Ovary (tissue), 3 donors: ENCODE results near the gene ZBTB25.

Experiments
- EP300 ChIP-seq: sonication (generic); formaldehyde crosslinking; IDR thresholded peaks from one replicate; pipeline ENCODE4 v1.6.1; 2017; ENCODE audit warnings: antibody characterized with exemption
- POLR2A ChIP-seq: fragments of 450-650 bp; IDR thresholded peaks from one replicate; pipeline ENCODE4 v1.6.1; 2017; ENCODE audit warnings: antibody characterized with exemption, mild to moderate bottlenecking, moderate library complexity
- TF ChIP-seq, protein P1 (sequence below), 3 donors: fragments of 450-650 bp in 2 of 3; fragments of 200-600 bp in 1 of 3; IDR thresholded peaks; one replicate each; pipeline versions ENCODE4 v1.5.1 to v1.8.0; 2016 to 2022; ENCODE audit warnings: antibody characterized with exemption in 3 of 3, mild to moderate bottlenecking in 1 of 3
- donor health status: DM: no; HTN: no; CAD: no.

DNA sequence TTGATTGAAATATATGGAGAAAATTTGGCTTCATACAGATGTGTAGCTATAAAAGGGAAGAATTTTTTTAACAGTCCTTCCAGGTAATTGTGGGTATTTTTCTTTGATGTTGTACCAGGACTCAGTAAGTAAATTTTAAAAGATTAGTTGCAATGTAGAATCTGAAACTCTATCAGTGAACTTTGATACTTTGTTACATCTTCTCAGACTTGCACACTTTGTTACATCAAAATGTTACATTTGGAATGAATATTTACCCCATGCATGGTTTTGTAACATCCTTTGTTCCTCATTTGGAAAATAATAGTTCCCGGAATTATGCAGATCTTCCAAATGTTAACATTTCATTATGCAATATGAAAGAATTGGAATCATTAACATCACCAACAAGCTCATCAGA lies 101.7 kb downstream of the ZBTB25 start:
- no peak for TF ChIP-seq POLR2A
- TF ChIP-seq, protein P1, sequence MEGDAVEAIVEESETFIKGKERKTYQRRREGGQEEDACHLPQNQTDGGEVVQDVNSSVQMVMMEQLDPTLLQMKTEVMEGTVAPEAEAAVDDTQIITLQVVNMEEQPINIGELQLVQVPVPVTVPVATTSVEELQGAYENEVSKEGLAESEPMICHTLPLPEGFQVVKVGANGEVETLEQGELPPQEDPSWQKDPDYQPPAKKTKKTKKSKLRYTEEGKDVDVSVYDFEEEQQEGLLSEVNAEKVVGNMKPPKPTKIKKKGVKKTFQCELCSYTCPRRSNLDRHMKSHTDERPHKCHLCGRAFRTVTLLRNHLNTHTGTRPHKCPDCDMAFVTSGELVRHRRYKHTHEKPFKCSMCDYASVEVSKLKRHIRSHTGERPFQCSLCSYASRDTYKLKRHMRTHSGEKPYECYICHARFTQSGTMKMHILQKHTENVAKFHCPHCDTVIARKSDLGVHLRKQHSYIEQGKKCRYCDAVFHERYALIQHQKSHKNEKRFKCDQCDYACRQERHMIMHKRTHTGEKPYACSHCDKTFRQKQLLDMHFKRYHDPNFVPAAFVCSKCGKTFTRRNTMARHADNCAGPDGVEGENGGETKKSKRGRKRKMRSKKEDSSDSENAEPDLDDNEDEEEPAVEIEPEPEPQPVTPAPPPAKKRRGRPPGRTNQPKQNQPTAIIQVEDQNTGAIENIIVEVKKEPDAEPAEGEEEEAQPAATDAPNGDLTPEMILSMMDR (IDR thresholded peaks at IDR 0.05): no peak
- no peak for TF ChIP-seq EP300
